Measurements from ENCODE around the gene TM4SF20. TPM values are rescaled to one million over a fixed set of nuclear protein-coding genes. Genes with fewer than 3 reads are reported as not detected.

The TM4SF20 gene
- total RNA-seq, result not detected in 2 replicates

- Histone ChIP-seq H3K4me3 (ENCODE audit: low read depth, low read length) (no peak within 1 kb of the TSS), H3K27me3 (ENCODE audit: control insufficient read depth, insufficient read depth, low read length) (no peaks in the 10 kb centered on the region), H3K36me3 (ENCODE audit: control insufficient read depth, insufficient read depth, low read length) (no peaks in the 10 kb centered on the region)
- no peak for TF ChIP-seq CTCF (IDR thresholded peaks at IDR 0.05; ENCODE audit: insufficient read depth, low read length, severe bottlenecking)
- DNase-seq (ENCODE audit: low read depth) (no peak), FAIRE-seq (peak; percentile 68)
These were observed at the start of gene TM4SF20 for GRCh38 chr2:227379095-227379494. Gene TM4SF20 (minus strand): TSS chr2:227379306. CDS start chr2:227379268, 38 bp downstream.

GRCh38 chr2:227428731-227429285 is 49.7 kb upstream of the TM4SF20 start:
- no peaks in the 10 kb centered on the region for H3K36me3 ChIP-seq (ENCODE audit: control insufficient read depth, insufficient read depth, low read length)
- H3K4me3 ChIP-seq (ENCODE audit: low read depth, low read length), result no peak overlapping the region
- FAIRE-seq, result no peak
- no peaks in the 10 kb centered on the region for H3K27me3 ChIP-seq (ENCODE audit: control insufficient read depth, insufficient read depth, low read length)
- TF ChIP-seq CTCF (IDR thresholded peaks at IDR 0.05; ENCODE audit: insufficient read depth, low read length, severe bottlenecking), result no peak
- no peak for DNase-seq (ENCODE audit: low read depth)

- Histone ChIP-seq H3K4me3 (ENCODE audit: low read depth, low read length) (no peak overlapping the region), H3K27me3 (ENCODE audit: control insufficient read depth, insufficient read depth, low read length) (no peaks in the 10 kb centered on the region), H3K36me3 (ENCODE audit: control insufficient read depth, insufficient read depth, low read length) (no peaks in the 10 kb centered on the region)
- FAIRE-seq (no peak), DNase-seq (ENCODE audit: low read depth) (no peak)
- TF ChIP-seq CTCF (IDR thresholded peaks at IDR 0.05; ENCODE audit: insufficient read depth, low read length, severe bottlenecking), result no peak
These were observed 44.8 kb upstream of the TM4SF20 start for GRCh38 chr2:227423656-227424499.

- no peak for TF ChIP-seq CTCF (IDR thresholded peaks at IDR 0.05; ENCODE audit: insufficient read depth, low read length, severe bottlenecking)
- no peaks in the 10 kb centered on the region for H3K36me3 ChIP-seq (ENCODE audit: control insufficient read depth, insufficient read depth, low read length)
- DNase-seq (ENCODE audit: low read depth) (no peak), FAIRE-seq (no peak)
- H3K4me3 ChIP-seq (ENCODE audit: low read depth, low read length), result no peak overlapping the region
- no peaks in the 10 kb centered on the region for H3K27me3 ChIP-seq (ENCODE audit: control insufficient read depth, insufficient read depth, low read length)
These were observed 41.3 kb upstream of the TM4SF20 start for GRCh38 chr2:227420087-227421052.

GRCh38 chr2:227416701-227417100 is 37.6 kb upstream of the TM4SF20 start:
- no peak overlapping the region for H3K4me3 ChIP-seq (ENCODE audit: low read depth, low read length)
- H3K27me3 ChIP-seq (ENCODE audit: control insufficient read depth, insufficient read depth, low read length), result no peaks in the 10 kb centered on the region
- DNase-seq (ENCODE audit: low read depth), result no peak
- H3K36me3 ChIP-seq (ENCODE audit: control insufficient read depth, insufficient read depth, low read length), result no peaks in the 10 kb centered on the region
- no peak for TF ChIP-seq CTCF (IDR thresholded peaks at IDR 0.05; ENCODE audit: insufficient read depth, low read length, severe bottlenecking)
- FAIRE-seq, result no peak
